K562 (cell line): Measurements from ENCODE around the gene CLCNKA. TPM values are rescaled to one million over a fixed set of nuclear protein-coding genes. Genes with fewer than 3 reads are reported as not detected.

Experiments used
- CBFA2T3 ChIP-seq: fragments of 450-650 bp; IDR thresholded peaks from 2 replicates; pipeline ENCODE4 v1.6.1; 2017
- CEBPZ ChIP-seq: fragments of 150-350 bp; IDR thresholded peaks from 2 replicates; pipeline ENCODE4 v1.6.1; 2014; ENCODE audit warnings: low read depth, mild to moderate bottlenecking, low read length, borderline replicate concordance
- RBBP5 ChIP-seq: fragments of 200-600 bp; sonication (generic); IDR thresholded peaks from 2 replicates; pipeline ENCODE4 v1.6.1; 2012; ENCODE audit warnings: borderline replicate concordance, mild to moderate bottlenecking, low read length, control low read depth, inconsistent platforms; ENCODE audit not compliant: insufficient read depth, poor library complexity, severe bottlenecking
- ZNF75A ChIP-seq: fragments of 450-650 bp; formaldehyde crosslinking; IDR thresholded peaks from 2 replicates; pipeline ENCODE4 v1.4.0; 2020; ENCODE audit warnings: mild to moderate bottlenecking
- polyA plus RNA-seq, 8 experiments: library from polyadenylated mRNA; depleted of rRNA in 4 of 8; stranded (reverse) in 5 of 8; unstranded in 3 of 8; fragments of >200 nt; fragmentation: Nextera tagmentation in 2 of 8; fragmentation: Illumina TruSeq in 1 of 8; extraction: Ambion mirVana in 2 of 8; extraction: Trizol in 1 of 8; gene quantifications; 2 replicates each; pipeline versions ENCODE4 v1.2.1 to v1.2.3, GENCODE V29; 2011 to 2014; ENCODE audit warnings: inconsistent platforms in 1 of 8, missing spikeins in 1 of 8
- total RNA-seq, 7 experiments: library from RNA; depleted of rRNA in 6 of 7; stranded (reverse); fragments of >200 nt in 6 of 7; fragmentation: Illumina TruSeq in 2 of 7; extraction: Trizol in 2 of 7; gene quantifications; 2 replicates each; pipeline versions ENCODE4 v1.2.1 to v1.2.3, GENCODE V29; 2011 to 2021; ENCODE audit warnings: low replicate concordance in 1 of 7

The CLCNKA gene
- total and polyA plus RNA-seq, 9 of the 15 experiments (the other 6 are each of a cell fraction or from before 2014, with no cell fraction given): 0.03 to 0.37 (median 0.10) TPM; not detected in 3

DNA sequence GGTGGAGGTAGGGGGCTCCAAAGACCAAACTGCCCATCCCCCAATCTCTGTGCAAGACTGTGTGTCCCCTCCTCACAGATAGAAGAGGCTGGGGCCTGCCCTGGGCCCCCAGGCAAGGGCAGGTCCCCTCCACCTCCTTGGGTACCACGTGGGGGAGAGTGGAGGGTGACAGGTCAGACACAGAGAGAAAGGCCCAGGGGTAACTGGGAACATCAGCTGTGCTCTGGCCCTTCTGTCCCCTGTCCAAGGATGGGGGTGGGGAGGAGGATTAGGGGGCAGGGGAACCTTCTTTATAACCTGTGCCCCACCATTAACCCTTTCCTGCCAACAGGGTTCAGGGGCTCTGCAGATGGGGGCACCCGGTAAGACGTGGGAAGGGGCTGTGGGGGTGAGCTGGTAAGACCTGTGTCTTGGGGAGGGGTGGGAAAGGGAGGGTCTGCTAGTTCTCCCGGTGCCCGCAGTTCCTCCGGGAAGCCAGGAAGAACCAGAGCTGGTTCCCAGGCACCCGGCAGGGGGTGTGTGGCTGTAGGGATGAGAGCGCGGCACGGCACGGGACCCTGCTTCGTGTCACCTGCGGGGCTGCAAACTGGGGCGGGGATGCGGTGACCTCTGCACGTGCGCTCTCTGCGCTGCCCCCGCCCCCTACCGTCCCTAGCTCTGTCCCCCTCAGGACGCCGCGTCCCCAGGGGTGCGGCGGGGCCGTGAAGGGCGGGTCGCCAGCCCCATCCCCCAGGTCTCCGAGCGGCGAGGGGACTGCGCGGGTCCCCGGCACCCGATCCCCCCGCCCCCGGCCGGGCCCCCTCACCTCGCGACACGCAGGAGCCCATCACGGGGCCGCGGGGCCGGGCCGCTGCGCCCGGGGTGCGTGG lies 51.0 kb downstream of the CLCNKA start (continued):
- TF ChIP-seq CEBPZ (no peak), CBFA2T3 (no peak), RBBP5 (no peak), ZNF75A (CRISPR knock-in tag) (no peak)
